GM12865 (cell line): ENCODE measurements around the gene NIPBL.

ENCODE experiments used
- DNase-seq: peaks from one replicate; pipeline ENCODE4 v3.0.0; 2010; ENCODE audit warnings: low read depth
- H3K4me3 ChIP-seq: 2 replicates; pipeline ENCODE4 v1.5.1; 2011; ENCODE audit warnings: mild to moderate bottlenecking, low read depth, low read length, control low read depth
- TF ChIP-seq, protein P1 (sequence below): IDR thresholded peaks from 2 replicates; pipeline ENCODE4 v1.5.1; 2011; ENCODE audit warnings: low read length, control low read depth, low read depth, inconsistent platforms; ENCODE audit not compliant: insufficient read depth; ENCODE audit errors: missing control alignments

NIPBL gene

DNA sequence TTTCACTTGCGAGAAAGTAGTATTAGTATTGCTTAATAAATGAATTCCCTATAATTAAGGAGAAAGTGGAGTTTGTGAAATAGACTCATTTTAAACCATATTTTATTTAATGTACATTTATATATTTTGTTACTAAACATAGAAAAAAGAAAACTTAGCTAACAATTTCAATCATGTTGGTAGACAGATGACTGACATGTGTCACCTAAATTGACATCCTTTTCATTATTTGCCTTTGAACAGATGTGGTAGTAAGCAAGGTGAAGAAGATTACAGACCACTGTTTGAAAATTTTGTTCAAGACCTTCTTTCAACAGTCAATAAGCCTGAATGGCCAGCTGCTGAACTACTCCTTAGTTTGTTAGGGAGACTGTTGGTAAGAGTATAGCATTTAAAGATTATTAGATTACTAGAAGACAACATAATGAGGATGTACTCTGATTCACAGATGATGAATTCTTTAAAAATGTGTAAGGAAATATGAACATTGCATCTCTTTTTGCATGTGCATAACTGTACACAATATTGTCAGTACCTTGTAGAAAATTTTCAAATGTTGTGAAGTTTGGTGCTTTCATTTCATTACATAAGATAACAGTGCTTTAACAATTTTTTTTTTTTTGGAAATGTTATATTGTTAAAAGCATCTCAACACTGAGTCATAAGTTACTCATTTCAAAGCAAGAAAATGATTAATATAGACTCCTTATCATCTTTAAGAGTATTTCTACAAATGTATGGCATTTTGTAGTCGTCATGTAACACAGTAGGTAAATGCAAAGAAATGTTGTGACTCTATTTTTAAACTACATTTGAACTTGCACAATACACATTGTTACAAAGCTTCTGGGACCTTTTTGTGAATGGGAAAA lies 139.5 kb downstream of the NIPBL start:
- DNase-seq = no peak
- TF ChIP-seq, protein P1, sequence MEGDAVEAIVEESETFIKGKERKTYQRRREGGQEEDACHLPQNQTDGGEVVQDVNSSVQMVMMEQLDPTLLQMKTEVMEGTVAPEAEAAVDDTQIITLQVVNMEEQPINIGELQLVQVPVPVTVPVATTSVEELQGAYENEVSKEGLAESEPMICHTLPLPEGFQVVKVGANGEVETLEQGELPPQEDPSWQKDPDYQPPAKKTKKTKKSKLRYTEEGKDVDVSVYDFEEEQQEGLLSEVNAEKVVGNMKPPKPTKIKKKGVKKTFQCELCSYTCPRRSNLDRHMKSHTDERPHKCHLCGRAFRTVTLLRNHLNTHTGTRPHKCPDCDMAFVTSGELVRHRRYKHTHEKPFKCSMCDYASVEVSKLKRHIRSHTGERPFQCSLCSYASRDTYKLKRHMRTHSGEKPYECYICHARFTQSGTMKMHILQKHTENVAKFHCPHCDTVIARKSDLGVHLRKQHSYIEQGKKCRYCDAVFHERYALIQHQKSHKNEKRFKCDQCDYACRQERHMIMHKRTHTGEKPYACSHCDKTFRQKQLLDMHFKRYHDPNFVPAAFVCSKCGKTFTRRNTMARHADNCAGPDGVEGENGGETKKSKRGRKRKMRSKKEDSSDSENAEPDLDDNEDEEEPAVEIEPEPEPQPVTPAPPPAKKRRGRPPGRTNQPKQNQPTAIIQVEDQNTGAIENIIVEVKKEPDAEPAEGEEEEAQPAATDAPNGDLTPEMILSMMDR = no peak
- no peak overlapping the region for H3K4me3 ChIP-seq

DNA sequence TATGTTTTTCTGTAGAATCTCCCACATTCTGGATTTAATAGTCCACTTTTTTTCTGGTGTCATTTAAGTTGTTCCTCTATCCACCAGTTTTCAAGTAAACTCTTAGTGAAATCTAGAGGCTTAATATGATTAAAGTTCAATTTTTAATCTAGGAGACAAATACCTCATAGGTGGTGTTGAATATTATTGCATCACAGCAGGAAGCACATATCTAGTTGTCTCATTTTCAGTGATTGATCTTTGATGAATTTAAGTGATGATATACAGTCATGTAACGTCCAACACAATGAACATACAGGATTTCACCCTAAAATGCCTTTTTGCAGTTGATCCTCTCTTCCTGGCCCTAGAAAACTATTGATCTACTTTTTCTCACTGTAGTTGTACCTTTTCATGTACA lies 152.3 kb downstream of the NIPBL start:
- TF ChIP-seq, protein P1 = no peak
- no peak for DNase-seq

DNA sequence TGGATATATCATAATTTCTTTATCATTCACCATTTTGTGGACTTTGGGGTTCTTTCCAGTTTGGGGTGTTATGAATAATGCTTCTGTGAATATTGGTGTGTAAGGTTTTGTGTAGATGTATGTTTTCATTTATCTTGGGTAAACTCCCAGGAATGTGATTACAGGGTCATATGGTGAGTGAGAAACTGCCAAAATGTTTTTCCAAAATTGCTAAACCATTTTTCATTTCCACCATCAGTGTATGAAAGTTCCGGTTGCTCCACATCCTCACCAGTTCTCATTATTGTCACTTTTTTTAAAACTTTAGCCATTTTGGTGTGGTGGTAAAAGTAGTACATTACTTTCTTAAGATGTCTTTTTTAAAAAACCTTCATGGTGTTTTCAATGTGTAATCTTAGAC lies 152.9 kb downstream of the NIPBL start:
- TF ChIP-seq, protein P1 = no peak
- no peak for DNase-seq
- no peak overlapping the region for H3K4me3 ChIP-seq

More for the DNA sequence above, 152.3 kb downstream of the NIPBL start:
- H3K4me3 ChIP-seq = no peak overlapping the region

DNA sequence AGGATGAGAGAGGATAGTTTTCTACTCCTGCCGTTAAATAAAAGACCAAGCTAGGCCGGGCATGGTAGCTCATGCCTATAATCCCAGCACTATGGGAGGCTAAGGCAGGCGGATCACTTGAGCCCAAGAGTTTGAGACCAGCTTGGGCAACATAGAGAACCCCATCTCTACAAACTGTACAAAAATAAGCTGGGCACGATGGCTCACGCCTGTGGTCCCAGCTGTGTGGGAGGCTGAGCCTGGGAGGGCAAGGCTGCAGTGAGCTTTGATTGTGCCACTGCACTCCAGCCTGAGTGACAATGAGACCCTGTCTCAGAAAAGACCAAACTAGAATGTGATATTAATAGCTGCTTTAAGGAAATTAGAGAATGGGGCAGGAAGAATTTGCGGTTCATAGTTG lies 158.4 kb downstream of the NIPBL start:
- no peak overlapping the region for H3K4me3 ChIP-seq
- DNase-seq = no peak
- TF ChIP-seq, protein P1 = no peak

DNA sequence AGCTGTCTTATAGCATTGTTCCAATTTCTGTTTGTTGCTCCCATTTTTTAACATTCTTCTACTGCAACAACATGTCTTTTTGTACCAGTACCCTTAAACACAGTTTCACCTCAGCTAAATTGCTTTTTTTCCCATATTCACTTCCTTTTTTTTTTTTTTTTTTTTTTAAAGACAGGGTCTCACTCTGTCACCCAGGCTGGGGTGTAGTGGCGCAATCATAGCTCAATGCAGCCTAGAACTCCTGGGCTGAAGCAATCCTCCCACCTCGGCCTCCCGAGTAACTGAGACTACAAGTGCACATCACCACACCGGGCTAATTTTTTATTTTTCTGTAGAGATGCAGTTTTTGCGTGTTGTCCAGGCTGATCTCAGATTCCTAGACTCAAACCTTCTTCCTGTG lies 161.3 kb downstream of the NIPBL start:
- TF ChIP-seq, protein P1 = no peak
- H3K4me3 ChIP-seq = no peak overlapping the region
- DNase-seq = no peak

DNA sequence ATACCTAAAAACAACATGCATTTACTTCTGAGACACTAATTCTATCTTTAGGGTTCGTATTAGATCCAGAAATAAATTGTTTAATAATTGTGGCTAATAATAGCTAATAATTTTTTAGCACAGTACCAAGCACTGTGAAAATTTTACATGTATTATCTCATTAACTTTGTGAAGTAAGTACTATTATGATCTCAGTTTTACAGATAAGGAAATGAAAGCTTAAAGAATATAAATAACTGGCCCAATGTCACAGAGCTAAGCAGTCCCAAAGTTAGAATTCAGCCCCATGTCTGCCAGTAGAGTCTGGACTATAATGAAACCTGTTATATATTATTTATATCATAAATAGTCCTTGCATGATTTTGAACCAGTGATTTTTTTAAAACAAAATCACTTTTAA lies 163.3 kb downstream of the NIPBL start:
- H3K4me3 ChIP-seq = no peak overlapping the region
- no peak for DNase-seq
- TF ChIP-seq, protein P1 = no peak

DNA sequence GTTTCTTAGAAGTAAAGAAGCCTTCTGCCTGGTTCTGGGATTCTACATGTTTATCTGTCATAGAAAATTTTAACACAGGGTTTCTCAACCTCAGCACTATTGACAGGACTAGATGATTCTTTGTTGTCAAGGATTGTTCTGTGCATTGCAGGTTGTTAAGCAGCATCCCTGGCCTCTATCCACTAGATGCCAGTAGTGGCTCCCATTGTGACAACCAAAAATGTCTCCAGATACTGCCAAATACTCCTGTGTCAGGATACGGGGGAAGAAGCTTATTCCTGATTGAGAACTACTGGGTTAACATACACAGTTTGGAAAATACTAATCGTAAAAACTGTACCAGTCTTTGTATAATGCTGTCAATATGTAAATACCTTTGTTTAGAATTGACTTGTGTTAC lies 167.1 kb downstream of the NIPBL start:
- H3K4me3 ChIP-seq = no peak overlapping the region
- TF ChIP-seq, protein P1 = peak; percentile 10
- peak; percentile 5 for DNase-seq
